ENCODE measurements around the gene PITRM1.
A peak's percentile ranks its signal among the peaks of the same experiment; 100 is the strongest.
"Not testable (repeated sequence)": the region's sequence is repeated elsewhere in the genome, so short reads cannot be mapped to it uniquely, and the experiment has no call there.

PITRM1 gene

GRCh38 chr10:3193751-3194150 lies 21.2 kb upstream of the PITRM1 start:
- H3K4me3 ChIP-seq (ENCODE audit: low read length), result no peak overlapping the region
- H3K4me1 ChIP-seq (ENCODE audit: insufficient read depth, low read length), result peaks cover 8% of the 10 kb centered on the region
- H3K36me3 ChIP-seq (ENCODE audit: insufficient read depth, low read length), result no peaks in the 10 kb centered on the region
- H3K27me3 ChIP-seq (ENCODE audit: insufficient read depth, low read length), result no peaks in the 10 kb centered on the region
- no peaks in the 10 kb centered on the region for H3K9me3 ChIP-seq (ENCODE audit: low read length)
- H2AFZ ChIP-seq (ENCODE audit: low read depth, low read length), result no peak overlapping the region

DNA sequence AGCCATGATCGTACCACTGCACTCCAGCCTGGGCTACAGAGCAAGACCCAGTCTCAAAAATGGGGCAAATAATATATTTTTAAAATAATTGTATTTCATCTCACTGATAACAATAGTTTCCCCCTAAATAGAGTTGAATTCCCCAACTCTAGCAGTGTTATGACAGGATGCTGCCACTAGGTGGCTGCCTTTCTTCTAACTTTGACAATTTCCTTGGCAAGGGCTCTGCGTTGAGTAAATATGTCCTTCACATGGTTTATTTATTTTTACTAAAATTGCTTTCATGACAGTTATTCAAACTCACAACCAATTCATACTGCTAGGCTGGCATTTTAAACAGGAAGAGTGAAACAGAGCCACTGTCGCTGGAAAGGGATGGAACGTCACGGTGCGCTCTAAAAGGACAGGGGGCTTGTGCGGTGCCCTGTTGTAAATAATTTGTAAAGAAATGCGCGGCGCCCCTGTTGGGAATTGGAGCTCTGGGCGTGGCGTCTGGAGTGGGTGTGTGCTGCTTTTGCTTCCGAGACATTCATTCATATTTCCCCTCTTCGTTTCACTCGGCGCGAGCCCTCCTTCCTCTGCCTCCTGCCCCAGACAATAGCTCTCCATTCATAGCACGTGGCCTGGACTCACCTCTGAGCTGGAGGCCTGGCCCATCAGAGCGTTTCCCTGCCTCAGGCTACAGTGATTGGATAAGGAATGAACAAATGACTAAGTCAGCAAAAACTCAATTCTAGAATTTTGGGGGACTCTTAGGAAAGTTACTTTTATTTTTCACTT lies 20.5 kb upstream of the PITRM1 start:
- H3K36me3 ChIP-seq (ENCODE audit: insufficient read depth, low read length), result no peaks in the 10 kb centered on the region
- H3K4me3 ChIP-seq (ENCODE audit: low read length), result no peak overlapping the region
- no peaks in the 10 kb centered on the region for H3K27me3 ChIP-seq (ENCODE audit: insufficient read depth, low read length)
- no peaks in the 10 kb centered on the region for H3K9me3 ChIP-seq (ENCODE audit: low read length)
- H3K4me1 ChIP-seq (ENCODE audit: insufficient read depth, low read length), result peaks cover 8% of the 10 kb centered on the region
- H2AFZ ChIP-seq (ENCODE audit: low read depth, low read length), result no peak overlapping the region

GRCh38 chr10:3190817-3191216 lies 18.2 kb upstream of the PITRM1 start:
- H2AFZ ChIP-seq (ENCODE audit: low read depth, low read length), result no peak overlapping the region
- no peak overlapping the region for H3K4me3 ChIP-seq (ENCODE audit: low read length)
- H3K9me3 ChIP-seq (ENCODE audit: low read length), result no peaks in the 10 kb centered on the region
- H3K27me3 ChIP-seq (ENCODE audit: insufficient read depth, low read length), result no peaks in the 10 kb centered on the region
- peaks cover 6% of the 10 kb centered on the region for H3K4me1 ChIP-seq (ENCODE audit: insufficient read depth, low read length)
- H3K36me3 ChIP-seq (ENCODE audit: insufficient read depth, low read length), result no peaks in the 10 kb centered on the region

DNA sequence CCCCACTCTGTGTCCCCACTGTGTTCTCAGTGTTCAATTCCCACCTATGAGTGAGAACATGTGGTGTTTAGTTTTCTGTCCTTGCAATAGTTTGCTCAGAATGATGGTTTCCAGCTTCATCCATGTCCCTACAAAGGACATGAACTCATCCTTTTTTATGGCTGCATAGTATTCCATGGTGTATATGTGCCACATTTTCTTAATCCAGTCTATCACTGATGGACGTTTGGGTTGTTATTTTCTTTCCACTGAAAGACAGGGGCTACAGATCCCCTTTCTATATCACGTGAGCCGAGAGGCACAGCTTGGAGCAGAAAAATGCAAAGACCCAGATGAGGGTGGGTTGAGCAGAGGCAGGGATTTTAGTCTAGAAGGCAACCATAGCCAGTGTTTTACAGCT lies 14.6 kb upstream of the PITRM1 start:
- not testable (repeated sequence) for H3K36me3 ChIP-seq (ENCODE audit: insufficient read depth, low read length); H3K27me3 ChIP-seq (ENCODE audit: insufficient read depth, low read length); H3K9me3 ChIP-seq (ENCODE audit: low read length); H2AFZ ChIP-seq (ENCODE audit: low read depth, low read length); H3K4me3 ChIP-seq (ENCODE audit: low read length); H3K4me1 ChIP-seq (ENCODE audit: insufficient read depth, low read length)

GRCh38 chr10:3186368-3186767 lies 13.8 kb upstream of the PITRM1 start:
- no peaks in the 10 kb centered on the region for H3K9me3 ChIP-seq (ENCODE audit: low read length)
- H3K4me3 ChIP-seq (ENCODE audit: low read length), result no peak overlapping the region
- H3K4me1 ChIP-seq (ENCODE audit: insufficient read depth, low read length), result peaks cover 6% of the 10 kb centered on the region
- H3K27me3 ChIP-seq (ENCODE audit: insufficient read depth, low read length), result no peaks in the 10 kb centered on the region
- H2AFZ ChIP-seq (ENCODE audit: low read depth, low read length), result no peak overlapping the region
- H3K36me3 ChIP-seq (ENCODE audit: insufficient read depth, low read length), result no peaks in the 10 kb centered on the region

- Histone ChIP-seq H3K4me1 (ENCODE audit: insufficient read depth, low read length) (peaks cover 6% of the 10 kb centered on the region), H2AFZ (ENCODE audit: low read depth, low read length) (no peak overlapping the region), H3K27me3 (ENCODE audit: insufficient read depth, low read length) (no peaks in the 10 kb centered on the region), H3K4me3 (ENCODE audit: low read length) (no peak overlapping the region), H3K9me3 (ENCODE audit: low read length) (no peaks in the 10 kb centered on the region), H3K36me3 (ENCODE audit: insufficient read depth, low read length) (no peaks in the 10 kb centered on the region)
These were observed 12.8 kb upstream of the PITRM1 start for GRCh38 chr10:3185386-3185785.

GRCh38 chr10:3180355-3181025 lies 7.9 kb upstream of the PITRM1 start:
- Histone ChIP-seq H3K9me3 (ENCODE audit: low read length) (no peaks in the 10 kb centered on the region), H3K27me3 (ENCODE audit: insufficient read depth, low read length) (no peaks in the 10 kb centered on the region), H3K4me3 (ENCODE audit: low read length) (no peak overlapping the region), H3K4me1 (ENCODE audit: insufficient read depth, low read length) (no peaks in the 10 kb centered on the region), H2AFZ (ENCODE audit: low read depth, low read length) (no peak overlapping the region), H3K36me3 (ENCODE audit: insufficient read depth, low read length) (no peaks in the 10 kb centered on the region)

- Histone ChIP-seq H3K9me3 (ENCODE audit: low read length) (no peaks in the 10 kb centered on the region), H3K4me1 (ENCODE audit: insufficient read depth, low read length) (no peaks in the 10 kb centered on the region), H2AFZ (ENCODE audit: low read depth, low read length) (no peak overlapping the region), H3K27me3 (ENCODE audit: insufficient read depth, low read length) (no peaks in the 10 kb centered on the region), H3K4me3 (ENCODE audit: low read length) (no peak overlapping the region), H3K36me3 (ENCODE audit: insufficient read depth, low read length) (no peaks in the 10 kb centered on the region)
These were observed 6.6 kb upstream of the PITRM1 start for GRCh38 chr10:3179174-3179573.

GRCh38 chr10:3178042-3178441 lies 5.5 kb upstream of the PITRM1 start:
- Histone ChIP-seq H3K27me3 (ENCODE audit: insufficient read depth, low read length) (no peaks in the 10 kb centered on the region), H3K9me3 (ENCODE audit: low read length) (no peaks in the 10 kb centered on the region), H3K4me1 (ENCODE audit: insufficient read depth, low read length) (no peaks in the 10 kb centered on the region), H2AFZ (ENCODE audit: low read depth, low read length) (no peak overlapping the region), H3K4me3 (ENCODE audit: low read length) (no peak overlapping the region), H3K36me3 (ENCODE audit: insufficient read depth, low read length) (no peaks in the 10 kb centered on the region)

GRCh38 chr10:3173171-3173878 lies 743 bp upstream of the PITRM1 start:
- Histone ChIP-seq H2AFZ (ENCODE audit: low read depth, low read length) (peak overlapping the region; percentile 34), H3K27me3 (ENCODE audit: insufficient read depth, low read length) (no peaks in the 10 kb centered on the region), H3K36me3 (ENCODE audit: insufficient read depth, low read length) (peaks cover 16% of the 10 kb centered on the region), H3K4me3 (ENCODE audit: low read length) (peak overlapping the region; percentile 52), H3K9me3 (ENCODE audit: low read length) (no peaks in the 10 kb centered on the region), H3K4me1 (ENCODE audit: insufficient read depth, low read length) (peaks cover 3% of the 10 kb centered on the region)

- Histone ChIP-seq H3K4me1 (ENCODE audit: insufficient read depth, low read length) (peaks cover 3% of the 10 kb centered on the region), H3K36me3 (ENCODE audit: insufficient read depth, low read length) (peaks cover 24% of the 10 kb centered on the region), H2AFZ (ENCODE audit: low read depth, low read length) (peak overlapping the region; percentile 71), H3K27me3 (ENCODE audit: insufficient read depth, low read length) (no peaks in the 10 kb centered on the region), H3K9me3 (ENCODE audit: low read length) (no peaks in the 10 kb centered on the region), H3K4me3 (ENCODE audit: low read length) (peak overlapping the region; percentile 86)
These were observed 519 bp downstream of the PITRM1 start for GRCh38 chr10:3172081-3172445.

GRCh38 chr10:3171488-3171887 lies 1.1 kb downstream of the PITRM1 start:
- not testable (repeated sequence) for H3K27me3 ChIP-seq (ENCODE audit: insufficient read depth, low read length); H3K9me3 ChIP-seq (ENCODE audit: low read length); H3K4me1 ChIP-seq (ENCODE audit: insufficient read depth, low read length)
- Histone ChIP-seq H2AFZ (ENCODE audit: low read depth, low read length) (peak overlapping the region; percentile 71), H3K4me3 (ENCODE audit: low read length) (peak overlapping the region; percentile 86), H3K36me3 (ENCODE audit: insufficient read depth, low read length) (peaks cover 29% of the 10 kb centered on the region)

- Histone ChIP-seq H3K4me1 (ENCODE audit: insufficient read depth, low read length) (peaks cover 3% of the 10 kb centered on the region), H3K36me3 (ENCODE audit: insufficient read depth, low read length) (peaks cover 46% of the 10 kb centered on the region), H2AFZ (ENCODE audit: low read depth, low read length) (no peak overlapping the region), H3K4me3 (ENCODE audit: low read length) (no peak overlapping the region), H3K9me3 (ENCODE audit: low read length) (no peaks in the 10 kb centered on the region), H3K27me3 (ENCODE audit: insufficient read depth, low read length) (no peaks in the 10 kb centered on the region)
These were observed 2.9 kb downstream of the PITRM1 start for GRCh38 chr10:3169673-3170072.

Measured in neuron (in vitro differentiated cells).